Measurements from ENCODE around the gene CERS1. TPM values are rescaled to one million over a fixed set of nuclear protein-coding genes. Genes with fewer than 3 reads are reported as not detected.

CERS1 gene
- total RNA-seq, 1 donor from 2014 or later, result not detected

DNA sequence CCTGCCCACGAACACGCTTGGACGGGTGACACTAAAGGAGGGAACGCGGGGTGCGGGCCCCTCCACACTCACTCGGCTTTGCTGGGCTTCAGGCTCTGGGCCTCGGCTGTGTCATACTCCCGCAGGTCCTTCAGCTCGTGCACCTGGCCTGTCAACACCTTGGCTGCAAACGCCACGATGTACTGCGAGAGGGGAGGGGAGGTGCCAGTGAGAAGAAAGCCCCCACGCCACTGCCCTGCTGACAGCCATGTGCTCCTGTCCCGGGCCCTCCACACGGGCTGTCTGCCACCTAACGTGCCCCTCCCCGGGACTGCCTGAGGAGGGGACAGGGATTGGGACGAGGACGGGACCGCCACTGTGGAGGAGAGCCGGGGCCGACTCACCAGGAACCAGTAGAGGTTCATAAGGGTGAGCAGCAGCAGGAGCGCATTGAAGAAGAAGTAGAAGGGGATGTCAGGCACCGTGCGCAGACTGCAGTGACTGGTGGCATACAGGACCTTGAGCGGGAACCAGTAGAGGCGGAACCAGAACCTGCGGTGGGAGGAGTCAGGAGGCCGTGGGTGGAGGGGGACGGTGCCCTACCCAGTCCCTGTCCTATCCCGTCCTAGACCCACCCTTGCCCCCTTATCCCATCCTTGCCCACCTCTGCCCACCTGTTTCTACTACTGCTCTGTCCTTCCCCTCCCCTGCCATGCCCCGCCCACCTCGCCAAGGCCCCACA lies 16.9 kb downstream of the CERS1 start:
- H3K27ac ChIP-seq, result no peak overlapping the region
- no peaks in the 10 kb centered on the region for H3K4me1 ChIP-seq
- TF ChIP-seq, protein P1, sequence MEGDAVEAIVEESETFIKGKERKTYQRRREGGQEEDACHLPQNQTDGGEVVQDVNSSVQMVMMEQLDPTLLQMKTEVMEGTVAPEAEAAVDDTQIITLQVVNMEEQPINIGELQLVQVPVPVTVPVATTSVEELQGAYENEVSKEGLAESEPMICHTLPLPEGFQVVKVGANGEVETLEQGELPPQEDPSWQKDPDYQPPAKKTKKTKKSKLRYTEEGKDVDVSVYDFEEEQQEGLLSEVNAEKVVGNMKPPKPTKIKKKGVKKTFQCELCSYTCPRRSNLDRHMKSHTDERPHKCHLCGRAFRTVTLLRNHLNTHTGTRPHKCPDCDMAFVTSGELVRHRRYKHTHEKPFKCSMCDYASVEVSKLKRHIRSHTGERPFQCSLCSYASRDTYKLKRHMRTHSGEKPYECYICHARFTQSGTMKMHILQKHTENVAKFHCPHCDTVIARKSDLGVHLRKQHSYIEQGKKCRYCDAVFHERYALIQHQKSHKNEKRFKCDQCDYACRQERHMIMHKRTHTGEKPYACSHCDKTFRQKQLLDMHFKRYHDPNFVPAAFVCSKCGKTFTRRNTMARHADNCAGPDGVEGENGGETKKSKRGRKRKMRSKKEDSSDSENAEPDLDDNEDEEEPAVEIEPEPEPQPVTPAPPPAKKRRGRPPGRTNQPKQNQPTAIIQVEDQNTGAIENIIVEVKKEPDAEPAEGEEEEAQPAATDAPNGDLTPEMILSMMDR (IDR thresholded peaks at IDR 0.05), result no peak
- no peaks in the 10 kb centered on the region for H3K27me3 ChIP-seq
- H3K9me3 ChIP-seq, result no peaks in the 10 kb centered on the region
- no peak overlapping the region for H3K4me3 ChIP-seq
- DNase-seq (ENCODE audit: low spot score in 2 of 2), result no peak
- intact Hi-C loops (cut with DNase I), result no loop called here
- H3K36me3 ChIP-seq, result no peaks in the 10 kb centered on the region

DNA sequence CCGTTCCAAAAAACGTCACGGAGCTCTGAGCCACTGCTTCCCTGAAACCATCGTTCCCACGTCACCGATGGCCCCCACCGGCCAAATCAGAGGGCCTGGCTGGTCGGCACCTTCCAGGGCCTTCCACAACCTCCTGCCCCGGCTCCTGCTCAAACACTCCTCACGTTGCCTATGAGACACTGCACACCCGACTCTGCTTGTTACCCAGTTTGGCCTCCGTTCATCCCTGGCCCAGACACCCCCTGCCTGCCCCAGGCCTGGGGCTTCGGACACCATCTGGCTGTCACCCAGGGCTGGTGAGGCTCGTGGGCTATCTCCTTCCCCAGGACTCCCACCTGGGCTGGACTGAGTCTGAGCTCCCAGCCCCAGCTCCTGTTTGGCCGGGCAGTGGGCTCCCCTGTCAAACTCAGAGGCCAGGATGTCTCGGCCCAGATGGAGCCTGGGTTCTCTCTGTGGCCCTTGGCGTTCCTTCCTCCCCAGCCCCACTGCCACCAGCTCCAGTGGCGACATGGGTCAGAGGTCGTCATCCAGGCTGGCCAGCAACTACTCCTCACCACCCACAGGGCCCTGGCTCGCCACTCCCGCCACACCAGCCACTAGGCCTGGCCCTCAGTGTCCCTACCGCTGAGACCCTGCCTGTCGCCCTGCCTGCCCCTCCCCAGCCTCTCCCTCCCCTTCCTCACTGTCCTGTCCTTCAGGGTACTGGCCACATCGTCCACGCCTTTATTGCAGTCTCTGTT lies 17.7 kb downstream of the CERS1 start:
- Histone ChIP-seq H3K36me3 (no peaks in the 10 kb centered on the region), H3K27ac (no peak overlapping the region), H3K4me1 (no peaks in the 10 kb centered on the region), H3K4me3 (no peak overlapping the region), H3K27me3 (no peaks in the 10 kb centered on the region), H3K9me3 (no peaks in the 10 kb centered on the region)
- DNase-seq (ENCODE audit: low spot score in 2 of 2), result no peak
- TF ChIP-seq, protein P1 (IDR thresholded peaks at IDR 0.05), result no peak
- intact Hi-C loops (cut with DNase I), result no loop called here

DNA sequence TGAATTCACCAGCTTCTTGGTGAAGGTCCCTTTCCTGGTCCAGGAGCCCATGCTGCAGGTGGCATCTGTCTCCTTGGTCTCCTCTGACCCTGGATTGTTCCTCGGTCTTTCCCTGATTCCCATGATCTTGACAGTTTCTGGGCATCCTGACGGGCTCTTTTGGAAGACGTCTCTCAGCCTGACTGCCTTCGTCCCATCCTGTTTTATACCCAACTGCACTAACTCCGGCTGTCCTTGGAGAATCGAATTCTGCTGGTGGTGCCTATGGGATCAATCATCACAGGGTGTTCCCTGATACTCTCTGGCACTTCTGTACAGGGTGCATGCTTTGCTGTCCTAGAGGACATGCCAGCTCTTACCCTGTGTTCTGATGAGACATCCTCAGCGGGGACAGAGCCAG lies 19.1 kb downstream of the CERS1 start:
- no peak for DNase-seq (ENCODE audit: low spot score in 2 of 2)
- intact Hi-C loops (cut with DNase I), result no loop called here
- Histone ChIP-seq H3K9me3 (no peaks in the 10 kb centered on the region), H3K4me1 (no peaks in the 10 kb centered on the region), H3K4me3 (no peak overlapping the region), H3K27me3 (no peaks in the 10 kb centered on the region), H3K36me3 (no peaks in the 10 kb centered on the region), H3K27ac (no peak overlapping the region)
- TF ChIP-seq, protein P1 (IDR thresholded peaks at IDR 0.05), result no peak

DNA sequence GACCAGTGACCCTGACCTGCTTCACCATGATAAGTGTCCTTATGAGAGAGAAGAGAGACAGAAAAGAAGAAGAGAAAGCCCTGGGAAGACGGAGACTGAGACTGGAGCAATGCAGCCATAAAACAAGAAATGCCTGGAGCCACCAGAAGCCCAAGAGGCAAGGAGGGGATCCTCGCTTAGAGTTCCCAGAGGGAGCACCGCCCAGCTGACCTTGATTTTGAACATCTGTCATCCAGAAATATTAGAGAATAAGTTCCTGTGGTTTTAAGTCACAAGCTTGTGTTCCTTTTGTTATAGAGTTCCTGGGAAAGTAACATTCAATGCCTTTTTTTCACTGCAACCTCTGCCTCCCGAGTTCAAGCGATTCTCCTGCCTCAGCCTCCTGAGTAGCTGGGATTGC lies 20.2 kb downstream of the CERS1 start:
- Histone ChIP-seq H3K4me1 (no peaks in the 10 kb centered on the region), H3K4me3 (no peak overlapping the region), H3K27me3 (no peaks in the 10 kb centered on the region), H3K36me3 (no peaks in the 10 kb centered on the region), H3K27ac (no peak overlapping the region), H3K9me3 (no peaks in the 10 kb centered on the region)
- TF ChIP-seq, protein P1 (IDR thresholded peaks at IDR 0.05), result no peak
- DNase-seq (ENCODE audit: low spot score in 2 of 2), result no peak
- intact Hi-C loops (cut with DNase I), result no loop called here

DNA sequence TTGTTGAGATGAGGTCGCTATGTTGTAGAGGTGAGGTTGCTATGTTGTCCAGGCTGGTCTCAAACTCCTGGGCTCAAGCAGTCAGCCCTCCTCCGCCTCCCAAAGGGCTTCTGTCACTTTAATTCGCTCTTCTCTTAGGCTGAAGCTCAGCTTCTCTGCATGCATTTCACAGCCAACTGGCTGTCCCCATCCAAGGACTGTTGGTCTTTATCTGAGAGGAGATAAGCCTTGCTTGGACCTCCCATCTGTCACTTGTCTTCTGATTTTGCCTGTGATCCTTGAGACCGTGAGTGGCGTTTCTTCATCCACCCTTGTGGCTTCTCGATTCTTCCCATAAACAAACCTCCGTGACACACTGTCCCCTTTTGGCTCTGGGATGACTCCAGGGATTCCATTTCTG lies 24.4 kb downstream of the CERS1 start:
- Histone ChIP-seq H3K36me3 (peaks cover 16 to 17% of the 10 kb centered on the region in 2 donors), H3K27me3 (no peaks in the 10 kb centered on the region), H3K4me1 (peaks cover 0 to 7% of the 10 kb centered on the region in 2 donors), H3K27ac (no peak overlapping the region), H3K9me3 (no peaks in the 10 kb centered on the region), H3K4me3 (no peak overlapping the region)
- TF ChIP-seq, protein P1 (IDR thresholded peaks at IDR 0.05), result no peak
- intact Hi-C loops (cut with DNase I), result no loop called here
- DNase-seq (ENCODE audit: low spot score in 2 of 2), result no peak

Measured in ascending aorta (tissue), 2 donors.